Prostate gland (tissue), 2 donors: ENCODE results near the gene DSCAML1. TPM values are rescaled to one million over a fixed set of nuclear protein-coding genes. Genes with fewer than 3 reads are reported as not detected.

Source experiments
- DNase-seq: peaks from one replicate; pipeline ENCODE4 v3.0.0-alpha.2; 2019; ENCODE audit warnings: low spot score
- H3K27ac ChIP-seq, 2 donors: fragments of 200-600 bp; sonication (generic); 2 replicates each; pipeline ENCODE4 v1.5.1; 2017 to 2019
- H3K27me3 ChIP-seq: fragments of 200-600 bp; sonication (generic); replicated peaks from 2 replicates; pipeline ENCODE4 v1.5.1; 2019; ENCODE audit not compliant: insufficient read depth
- H3K36me3 ChIP-seq, 2 donors: fragments of 200-600 bp; sonication (generic); 1 replicate in 1 of 2; 2 replicates in 1 of 2; pipeline versions ENCODE4 v1.5.1 to v1.8.1; 2017 to 2019
- H3K4me1 ChIP-seq: fragments of 200-600 bp; sonication (generic); replicated peaks from 2 replicates; pipeline ENCODE4 v1.5.1; 2019
- H3K4me3 ChIP-seq, 2 donors: fragments of 200-600 bp; sonication (generic); 2 replicates each; pipeline ENCODE4 v1.5.1; 2017 to 2019
- H3K9me3 ChIP-seq: fragments of 200-600 bp; sonication (generic); 2 replicates; pipeline ENCODE4 v1.5.1; 2017
- POLR2A ChIP-seq: fragments of 450-650 bp; IDR thresholded peaks from one replicate; pipeline ENCODE4 v1.6.1; 2016; ENCODE audit warnings: antibody characterized with exemption, mild to moderate bottlenecking
- POLR2AphosphoS5 ChIP-seq: sonication (generic); formaldehyde crosslinking; IDR thresholded peaks from one replicate; pipeline ENCODE4 v1.6.1; 2017; ENCODE audit warnings: antibody characterized with exemption
- WGBS: methylation state at CpG from one replicate; pipeline ENCODE4 v1.1.5; 2018; 5-methylcytosine and 5-hydroxymethylcytosine counted together
- intact Hi-C: fragments of 100-400 bp; cut with DNase I; formaldehyde crosslinking; loops from one replicate; pipeline ENCODE4 v1.14.2; 2022
- total RNA-seq, 2 donors: library from RNA; depleted of rRNA; stranded (reverse); fragments of >200 nt; gene quantifications; one replicate each; pipeline ENCODE4 v1.1.0, GENCODE V29; 2016
- TF ChIP-seq, protein P1 (sequence below), 4 experiments: fragments of 200-600 bp in 2 of 4; fragments of 450-650 bp in 2 of 4; sonication (generic) in 2 of 4; IDR thresholded peaks; 1 replicate in 3 of 4; 2 replicates in 1 of 4; pipeline ENCODE4 v1.5.1; 2016 to 2019; ENCODE audit warnings: antibody characterized with exemption in 4 of 4, mild to moderate bottlenecking in 2 of 4, moderate library complexity in 2 of 4

DSCAML1 gene
- total RNA-seq, 2 donors from 2014 or later: 0.14 to 2.8 TPM

DNA sequence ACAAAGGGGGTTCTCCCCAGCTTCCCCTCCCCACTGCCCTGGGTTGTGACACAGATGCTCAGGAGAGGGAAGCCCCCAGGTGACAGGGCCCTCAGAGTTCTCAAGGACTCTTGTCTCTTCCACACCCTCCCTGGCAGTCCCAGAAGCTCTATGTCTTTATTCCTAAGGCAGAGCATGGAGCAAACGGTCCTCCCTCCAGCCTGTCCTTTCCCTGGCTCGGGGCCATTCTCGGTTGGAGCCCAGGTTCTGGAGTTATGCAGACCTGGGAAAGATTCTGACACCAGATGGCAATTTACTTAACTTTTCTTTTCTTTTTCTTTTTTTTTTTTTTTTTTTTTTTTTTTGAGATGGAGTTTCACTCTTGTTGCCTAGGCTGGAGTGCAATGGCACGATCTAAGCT lies 282.8 kb downstream of the DSCAML1 start:
- TF ChIP-seq, protein P1, sequence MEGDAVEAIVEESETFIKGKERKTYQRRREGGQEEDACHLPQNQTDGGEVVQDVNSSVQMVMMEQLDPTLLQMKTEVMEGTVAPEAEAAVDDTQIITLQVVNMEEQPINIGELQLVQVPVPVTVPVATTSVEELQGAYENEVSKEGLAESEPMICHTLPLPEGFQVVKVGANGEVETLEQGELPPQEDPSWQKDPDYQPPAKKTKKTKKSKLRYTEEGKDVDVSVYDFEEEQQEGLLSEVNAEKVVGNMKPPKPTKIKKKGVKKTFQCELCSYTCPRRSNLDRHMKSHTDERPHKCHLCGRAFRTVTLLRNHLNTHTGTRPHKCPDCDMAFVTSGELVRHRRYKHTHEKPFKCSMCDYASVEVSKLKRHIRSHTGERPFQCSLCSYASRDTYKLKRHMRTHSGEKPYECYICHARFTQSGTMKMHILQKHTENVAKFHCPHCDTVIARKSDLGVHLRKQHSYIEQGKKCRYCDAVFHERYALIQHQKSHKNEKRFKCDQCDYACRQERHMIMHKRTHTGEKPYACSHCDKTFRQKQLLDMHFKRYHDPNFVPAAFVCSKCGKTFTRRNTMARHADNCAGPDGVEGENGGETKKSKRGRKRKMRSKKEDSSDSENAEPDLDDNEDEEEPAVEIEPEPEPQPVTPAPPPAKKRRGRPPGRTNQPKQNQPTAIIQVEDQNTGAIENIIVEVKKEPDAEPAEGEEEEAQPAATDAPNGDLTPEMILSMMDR (IDR thresholded peaks at IDR 0.05): no peak
- no peak for TF ChIP-seq POLR2AphosphoS5
- TF ChIP-seq POLR2A: no peak
- Histone ChIP-seq H3K9me3 (no peaks in the 10 kb centered on the region), H3K27me3 (peaks cover 3% of the 10 kb centered on the region), H3K36me3 (no peaks in the 10 kb centered on the region), H3K4me3 (no peak overlapping the region), H3K27ac (no peak overlapping the region), H3K4me1 (no peaks in the 10 kb centered on the region)
- 95% methylated on average over 4 of the region's 4 CpGs for WGBS
- no peak for DNase-seq
- intact Hi-C loops: no loop called here

DNA sequence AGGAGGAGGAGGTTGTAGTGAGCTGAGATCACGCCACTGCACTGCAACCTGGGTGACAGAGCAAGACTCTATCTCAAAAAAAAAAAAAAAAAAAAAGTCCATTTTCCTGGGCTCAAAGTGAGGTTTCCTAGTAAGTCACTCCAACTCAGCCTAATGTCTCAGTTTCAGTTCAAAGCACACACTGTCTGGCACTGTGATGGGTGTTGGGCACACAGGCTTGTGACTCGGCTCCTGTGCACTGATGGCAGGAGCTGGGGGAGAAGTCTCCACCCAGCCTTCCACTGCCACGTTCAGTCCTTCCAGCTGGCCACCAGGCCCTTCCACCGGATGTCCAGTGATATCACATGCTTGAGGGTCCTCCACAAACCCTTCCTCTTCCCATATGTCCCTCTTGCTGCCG lies 283.4 kb downstream of the DSCAML1 start:
- 69% methylated on average over 5 of the region's 5 CpGs for WGBS
- Histone ChIP-seq H3K4me3 (no peak overlapping the region), H3K27me3 (peaks cover 3% of the 10 kb centered on the region), H3K27ac (no peak overlapping the region), H3K9me3 (no peaks in the 10 kb centered on the region), H3K36me3 (no peaks in the 10 kb centered on the region), H3K4me1 (no peaks in the 10 kb centered on the region)
- intact Hi-C loops: no loop called here
- TF ChIP-seq POLR2A (no peak), POLR2AphosphoS5 (no peak)
- TF ChIP-seq, protein P1 (IDR thresholded peaks at IDR 0.05): no peak
- no peak for DNase-seq

DNA sequence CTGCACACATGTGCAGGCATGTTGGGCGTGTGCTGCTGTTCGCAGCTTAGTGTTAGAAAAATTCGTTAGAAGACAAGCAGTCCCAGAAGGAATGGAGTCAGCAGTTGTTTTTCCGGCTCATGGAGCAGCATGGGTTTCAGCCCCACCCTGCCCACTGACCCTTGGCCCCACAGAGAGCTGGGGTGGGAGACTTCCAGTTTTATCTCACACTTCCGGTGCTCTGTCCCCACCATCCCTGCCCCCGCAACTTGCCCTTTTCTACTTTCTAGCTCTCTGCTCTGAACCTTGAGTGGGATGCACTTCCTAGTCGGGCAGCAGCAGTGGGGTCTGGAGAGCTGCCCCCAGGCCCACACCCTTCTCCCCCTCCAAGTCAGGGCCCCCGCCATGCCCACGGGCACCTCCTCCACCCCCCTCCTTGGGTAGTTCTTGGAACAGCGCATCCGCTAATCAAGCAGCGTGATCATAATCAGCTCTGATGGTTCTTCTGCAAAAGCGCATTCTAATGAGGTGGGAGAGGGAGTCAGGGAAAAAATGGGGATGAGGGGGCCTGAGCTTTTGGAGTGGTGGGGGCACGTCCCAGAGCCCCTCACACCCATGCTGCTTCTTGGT lies 285.0 kb downstream of the DSCAML1 start:
- H3K27me3 ChIP-seq: peaks cover 3% of the 10 kb centered on the region
- intact Hi-C loops: no loop called here
- no peak for DNase-seq
- no peak overlapping the region for H3K4me3 ChIP-seq
- TF ChIP-seq POLR2AphosphoS5 (no peak), POLR2A (no peak)
- TF ChIP-seq, protein P1 (IDR thresholded peaks at IDR 0.05): no peak
- no peaks in the 10 kb centered on the region for H3K9me3 ChIP-seq
- WGBS: 54% methylated on average over 14 of the region's 14 CpGs
- H3K27ac ChIP-seq: no peak overlapping the region
- H3K36me3 ChIP-seq: no peaks in the 10 kb centered on the region
- no peaks in the 10 kb centered on the region for H3K4me1 ChIP-seq

DNA sequence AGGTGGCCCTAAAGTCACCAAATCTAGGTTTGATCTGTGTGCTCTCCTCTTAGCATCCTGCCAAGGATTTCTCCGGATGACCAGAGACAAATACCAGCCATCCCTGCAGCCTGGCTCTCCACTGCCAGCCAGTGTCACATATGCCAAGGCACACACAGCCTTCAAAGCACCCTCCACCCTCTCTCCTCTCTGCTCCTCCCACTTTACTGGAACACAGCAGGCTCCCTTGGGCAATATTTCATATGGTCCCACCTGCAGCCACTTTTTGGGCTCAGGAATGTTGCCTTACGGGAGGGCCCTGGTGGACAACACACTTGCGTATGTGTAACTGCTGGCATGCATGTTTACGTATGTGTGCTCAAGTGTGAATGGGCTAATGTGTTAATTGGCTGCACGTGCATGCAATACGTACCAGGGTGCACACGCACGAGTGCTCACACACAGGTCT lies 285.5 kb downstream of the DSCAML1 start:
- Histone ChIP-seq H3K36me3 (no peaks in the 10 kb centered on the region), H3K9me3 (no peaks in the 10 kb centered on the region), H3K27ac (no peak overlapping the region), H3K4me3 (no peak overlapping the region), H3K27me3 (peaks cover 3% of the 10 kb centered on the region), H3K4me1 (no peaks in the 10 kb centered on the region)
- intact Hi-C loops: no loop called here
- DNase-seq: no peak
- TF ChIP-seq, protein P1 (IDR thresholded peaks at IDR 0.05): no peak
- TF ChIP-seq POLR2A (no peak), POLR2AphosphoS5 (no peak)
- WGBS: 57% methylated on average over 8 of the region's 8 CpGs

DNA sequence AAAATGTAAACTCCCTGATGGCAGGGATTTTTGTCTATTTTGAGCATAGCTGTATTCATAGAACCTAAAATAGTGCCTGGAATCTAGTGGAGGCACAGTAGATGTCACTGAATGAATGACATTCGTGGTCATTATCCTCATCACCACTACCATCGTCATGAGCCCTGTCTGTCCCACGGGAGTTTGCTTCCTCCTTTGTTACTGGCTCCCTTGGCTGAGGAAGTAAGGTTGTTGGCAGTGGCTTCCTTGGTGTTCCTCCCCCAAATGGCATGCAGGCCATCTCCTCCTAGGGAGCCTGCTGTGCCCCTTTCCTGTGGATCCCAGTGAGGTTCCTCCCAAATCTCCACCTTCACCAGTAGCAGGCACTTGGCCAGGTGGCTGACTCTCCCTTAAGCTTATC lies 286.4 kb downstream of the DSCAML1 start:
- Histone ChIP-seq H3K4me3 (no peak overlapping the region), H3K4me1 (no peaks in the 10 kb centered on the region), H3K27ac (no peak overlapping the region), H3K9me3 (no peaks in the 10 kb centered on the region), H3K36me3 (no peaks in the 10 kb centered on the region), H3K27me3 (peaks cover 3% of the 10 kb centered on the region)
- TF ChIP-seq POLR2A: no peak
- TF ChIP-seq, protein P1 (IDR thresholded peaks at IDR 0.05): no peak
- 62% methylated on average over 3 of the region's 3 CpGs for WGBS
- DNase-seq: no peak
- intact Hi-C loops: no loop called here
